GM19193 (cell line): Measurements from ENCODE around the gene ARHGAP6.

Experiments used
- POLR2A ChIP-seq: IDR thresholded peaks from 4 replicates; pipeline ENCODE4 v1.6.1; 2011; ENCODE audit not compliant: insufficient read depth, insufficient read length; ENCODE audit errors: extremely low read depth

ARHGAP6 gene

GRCh38 chrX:11664211-11665167, 1.2 kb downstream of the ARHGAP6 start:
- TF ChIP-seq POLR2A, result no peak

DNA sequence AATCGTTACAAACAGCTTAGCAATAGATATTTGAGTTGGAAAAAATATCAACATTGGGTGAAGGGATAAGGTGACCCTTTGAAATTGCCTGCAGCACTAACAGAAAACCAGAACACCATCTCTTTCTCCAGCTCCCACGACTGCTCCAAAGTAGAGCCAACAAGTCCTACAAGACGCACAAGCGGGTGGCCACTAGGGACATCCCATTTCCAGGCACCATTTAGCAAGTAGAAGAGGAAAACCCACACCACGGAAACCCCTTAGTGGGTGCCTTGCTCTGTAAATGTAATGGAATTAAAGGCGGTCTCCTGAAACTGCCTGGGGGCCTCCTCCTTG, 1.9 kb downstream of the ARHGAP6 start:
- TF ChIP-seq POLR2A, result no peak

DNA sequence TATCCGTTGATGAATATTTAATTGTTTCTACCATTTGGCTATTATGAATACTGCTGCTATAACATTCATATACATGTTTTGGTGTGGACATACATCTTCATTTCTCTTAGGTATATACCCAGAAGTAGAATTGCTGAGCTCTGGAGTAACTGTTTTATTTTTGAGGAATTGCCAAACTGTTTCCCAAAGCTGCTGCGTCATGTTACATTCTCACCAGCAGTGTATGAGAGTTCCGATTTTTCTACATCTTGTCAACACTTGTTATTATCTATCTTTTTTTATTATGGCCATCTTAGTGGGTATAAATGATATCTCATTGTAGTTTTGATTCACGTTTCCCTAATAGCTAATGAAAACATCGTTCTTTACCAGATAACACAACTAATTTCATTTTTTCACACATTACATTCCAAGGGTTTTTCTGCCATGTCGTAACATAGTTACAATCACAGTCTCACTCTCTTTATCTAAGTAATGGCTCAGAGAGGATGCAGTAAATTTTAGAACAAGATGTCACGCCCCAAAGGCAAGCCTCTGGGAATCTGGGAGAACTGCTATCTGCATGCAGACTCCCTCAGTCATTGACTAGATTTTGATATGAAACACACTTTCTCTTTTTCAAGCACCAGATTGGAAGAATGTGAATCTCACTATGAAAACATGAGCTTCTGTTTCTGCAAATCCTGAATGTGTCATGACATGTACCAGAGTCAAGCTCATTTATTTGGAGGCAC, 10.3 kb downstream of the ARHGAP6 start:
- TF ChIP-seq POLR2A, result no peak

DNA sequence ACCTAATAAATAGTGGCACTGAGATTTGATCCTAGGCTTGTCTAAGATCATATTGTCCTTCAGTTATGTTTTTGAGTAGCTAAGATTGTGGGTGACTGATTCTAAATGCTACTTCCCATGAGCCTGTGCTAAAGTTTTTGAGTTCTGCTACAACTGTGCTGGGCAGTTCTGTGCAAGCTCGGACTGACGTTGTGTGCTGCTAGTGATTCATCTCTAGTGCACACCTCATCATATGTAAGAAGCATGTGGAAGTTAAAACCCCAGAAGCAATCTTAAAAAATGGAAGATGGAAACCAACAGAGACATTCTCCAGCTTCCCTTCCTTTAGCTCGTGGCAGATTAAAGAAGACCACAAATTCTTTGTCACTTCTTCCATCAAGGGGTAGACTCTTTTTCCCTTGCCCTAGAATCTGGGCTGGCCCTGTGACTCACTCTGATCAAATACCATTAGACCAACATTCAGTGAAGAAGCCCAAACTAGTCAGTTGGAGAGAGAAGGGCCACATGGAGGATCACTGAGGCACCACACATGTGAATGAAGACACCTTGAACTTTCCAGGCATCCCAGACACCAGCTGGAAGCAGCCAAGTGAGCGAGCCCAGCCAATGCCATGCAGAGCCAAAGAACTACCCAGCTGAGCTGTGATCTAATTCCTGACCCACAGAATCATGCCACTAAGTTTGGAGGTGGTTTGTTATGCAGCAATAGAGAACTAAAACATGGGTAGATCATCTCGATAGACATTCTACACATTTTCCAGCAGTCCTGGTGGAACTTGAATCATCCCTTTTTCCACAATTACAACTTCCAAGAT, 16.8 kb downstream of the ARHGAP6 start:
- no peak for TF ChIP-seq POLR2A

GRCh38 chrX:11647138-11647537, 18.6 kb downstream of the ARHGAP6 start:
- TF ChIP-seq POLR2A, result no peak

GRCh38 chrX:11641349-11642065, 24.2 kb downstream of the ARHGAP6 start:
- TF ChIP-seq POLR2A, result no peak

- no peak for TF ChIP-seq POLR2A
These were observed 25.6 kb downstream of the ARHGAP6 start for GRCh38 chrX:11640089-11640488.

GRCh38 chrX:11632732-11633131, 33.0 kb downstream of the ARHGAP6 start:
- no peak for TF ChIP-seq POLR2A

- TF ChIP-seq POLR2A, result no peak
These were observed 36.0 kb downstream of the ARHGAP6 start for GRCh38 chrX:11629593-11630211.

- TF ChIP-seq POLR2A, result no peak
These were observed 37.3 kb downstream of the ARHGAP6 start for GRCh38 chrX:11628399-11628798.

GRCh38 chrX:11626351-11626750, 39.4 kb downstream of the ARHGAP6 start:
- TF ChIP-seq POLR2A, result no peak

DNA sequence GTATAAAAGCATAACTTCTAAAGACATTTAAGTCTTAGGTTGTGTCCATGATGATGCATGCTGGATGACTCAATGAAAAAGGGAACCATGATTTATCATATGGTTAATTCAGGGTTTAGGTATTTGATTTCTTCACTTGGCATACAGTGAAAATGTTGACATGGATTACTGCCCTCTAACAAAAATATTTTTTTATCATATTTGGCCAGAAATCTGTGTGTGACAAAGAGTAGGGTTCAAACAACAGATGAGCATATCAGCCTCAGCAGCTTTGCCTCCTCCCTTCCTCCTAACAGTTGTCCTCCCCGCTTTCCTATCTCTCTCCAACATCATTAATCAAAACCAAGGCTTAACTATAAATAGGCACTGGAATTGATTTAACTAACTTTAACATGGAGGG, 46.3 kb downstream of the ARHGAP6 start:
- no peak for TF ChIP-seq POLR2A

GRCh38 chrX:11611965-11612364, 53.8 kb downstream of the ARHGAP6 start:
- no peak for TF ChIP-seq POLR2A

- TF ChIP-seq POLR2A, result no peak
These were observed 54.6 kb downstream of the ARHGAP6 start for GRCh38 chrX:11611161-11611560.
